Panc1 (cell line): ENCODE measurements around the gene BOC. TPM values are rescaled to one million over a fixed set of nuclear protein-coding genes. Genes with fewer than 3 reads are reported as not detected.

Source experiments
- ATAC-seq: fragments of 200-7000 bp; cut with Tn5 transposase; 2 replicates; pipeline ENCODE4 v1.9.1; 2020; ENCODE audit warnings: mild to moderate bottlenecking, moderate library complexity
- BruUV-seq: library from RNA; stranded (reverse); fragments of 400-500 nt; replicated peaks from 2 replicates; lab custom pipeline; 2021; lab: Mats Ljungman, UMichigan
- CTCF ChIA-PET: fragments of 300-600 bp; sonication (Branson Sonifier 250); formaldehyde crosslinking; loops from one replicate; lab custom pipeline; 2022; ENCODE audit warnings: antibody characterized with exemption; lab: Charles Lee
- POLR2A ChIA-PET: fragments of 300-600 bp; sonication (Branson Sonifier 250); formaldehyde crosslinking; loops from one replicate; lab custom pipeline; 2022; ENCODE audit warnings: antibody characterized with exemption; lab: Charles Lee
- DNase-seq: peaks from one replicate; pipeline ENCODE4 v3.0.0-alpha.2; 2010; ENCODE audit warnings: low read depth, low spot score
- H3K27ac ChIP-seq: 2 replicates; pipeline ENCODE4 v1.5.1; 2011; ENCODE audit warnings: mild to moderate bottlenecking, low read length, inconsistent platforms
- H3K27me3 ChIP-seq: fragments of 200-500 bp; sonication (Bioruptor generic); 2 replicates; pipeline ENCODE4 v1.6.0; 2014; ENCODE audit warnings: low read length, inconsistent platforms; ENCODE audit not compliant: control insufficient read depth, insufficient read depth
- H3K36me3 ChIP-seq: fragments of 200-500 bp; sonication (Bioruptor generic); 2 replicates; pipeline ENCODE4 v1.5.1; 2014; ENCODE audit warnings: inconsistent platforms, mild to moderate bottlenecking, low read length, moderate library complexity; ENCODE audit not compliant: control insufficient read depth, insufficient read depth
- H3K4me1 ChIP-seq: 2 replicates; pipeline ENCODE4 v1.5.1; 2011; ENCODE audit warnings: inconsistent platforms, mild to moderate bottlenecking, low read length, moderate library complexity; ENCODE audit not compliant: control insufficient read depth, insufficient read depth
- H3K4me3 ChIP-seq, 2 experiments: 2 replicates each; pipeline ENCODE4 v1.5.1; 2011 to 2012; ENCODE audit warnings: low read depth in 2 of 2, low read length in 2 of 2, mild to moderate bottlenecking in 2 of 2, inconsistent platforms in 1 of 2, moderate library complexity in 1 of 2
- H3K9me3 ChIP-seq: fragments of 200-500 bp; sonication (Bioruptor generic); 2 replicates; pipeline ENCODE4 v1.5.1; 2014; ENCODE audit warnings: low read depth, mild to moderate bottlenecking, inconsistent platforms, low read length, moderate library complexity; ENCODE audit not compliant: control insufficient read depth, insufficient read depth
- POLR2AphosphoS5 ChIP-seq: IDR thresholded peaks from 2 replicates; pipeline ENCODE4 v1.6.1; 2012; ENCODE audit warnings: mild to moderate bottlenecking, low read depth, low read length, moderate library complexity
- SIN3A ChIP-seq: IDR thresholded peaks from 2 replicates; pipeline ENCODE4 v1.6.1; 2012; ENCODE audit warnings: low read depth, mild to moderate bottlenecking, low read length, moderate library complexity, borderline replicate concordance; ENCODE audit not compliant: insufficient read depth
- TCF7L2 ChIP-seq: IDR thresholded peaks from 2 replicates; pipeline ENCODE4 v1.6.1; 2011; ENCODE audit warnings: mild to moderate bottlenecking, low read depth, low read length, inconsistent platforms
- in situ Hi-C: cut with HindIII; loops from 2 replicates; pipeline ENCODE4 v1.10.0; 2016; ENCODE audit warnings: low sequenced_read_pairs, low pct_unique_long_range_greater_than_20kb
- intact Hi-C: fragments of 100-400 bp; cut with micrococcal nuclease; formaldehyde crosslinking; loops from one replicate; pipeline ENCODE4 v1.10.0; 2022; ENCODE audit not compliant: unreplicated experiment
- total RNA-seq: library from RNA; stranded (reverse); gene quantifications from one replicate; pipeline ENCODE4 v1.2.1, GENCODE V29; 2021; ENCODE audit not compliant: unreplicated experiment
- TF ChIP-seq, protein P1 (sequence below), 2 experiments: IDR thresholded peaks; 2 replicates each; pipeline ENCODE4 v1.6.1; 2011 to 2012; ENCODE audit warnings: low read depth in 2 of 2, control low read depth in 1 of 2, low read length in 1 of 2, mild to moderate bottlenecking in 1 of 2, moderate library complexity in 1 of 2; ENCODE audit not compliant: insufficient read depth in 1 of 2
- TF ChIP-seq, protein P2 (sequence below): fragments of 450-650 bp; IDR thresholded peaks from 2 replicates; pipeline ENCODE4 v1.5.1; 2017; ENCODE audit warnings: mild to moderate bottlenecking

The BOC gene
- total RNA-seq, 1 experiment from 2014 or later, result 0.33 TPM

DNA sequence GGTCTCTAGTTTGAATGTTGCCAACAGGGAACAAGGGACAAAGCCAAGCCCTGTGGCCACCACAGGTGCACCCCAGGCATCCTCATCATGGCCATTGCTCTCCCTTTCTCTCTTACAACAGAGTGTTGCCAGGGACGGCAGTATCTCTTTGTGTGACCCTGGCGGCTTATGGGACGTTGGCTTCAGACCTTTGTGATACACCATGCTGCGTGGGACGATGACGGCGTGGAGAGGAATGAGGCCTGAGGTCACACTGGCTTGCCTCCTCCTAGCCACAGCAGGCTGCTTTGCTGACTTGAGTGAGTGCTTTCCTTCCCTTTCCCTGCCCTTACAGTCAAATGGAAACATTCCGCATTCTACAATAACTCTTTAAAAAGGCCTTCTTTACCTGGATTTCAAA lies 38.2 kb downstream of the BOC start:
- Histone ChIP-seq H3K4me3 (no peak overlapping the region), H3K9me3 (no peaks in the 10 kb centered on the region), H3K27ac (no peak overlapping the region), H3K27me3 (peaks cover 4% of the 10 kb centered on the region; the same call in 1 of the 2 replicates), H3K4me1 (no peaks in the 10 kb centered on the region), H3K36me3 (no peaks in the 10 kb centered on the region)
- ATAC-seq (no peak), DNase-seq (no peak)
- ChIA-PET CTCF (no interaction called here), POLR2A (no interaction called here)
- BruUV-seq, result no TSS peak
- in situ Hi-C loops (no loop called here), intact Hi-C loops (no loop called here)
- no peak for TF ChIP-seq SIN3A
- no peak for TF ChIP-seq POLR2AphosphoS5
- TF ChIP-seq, protein P1, sequence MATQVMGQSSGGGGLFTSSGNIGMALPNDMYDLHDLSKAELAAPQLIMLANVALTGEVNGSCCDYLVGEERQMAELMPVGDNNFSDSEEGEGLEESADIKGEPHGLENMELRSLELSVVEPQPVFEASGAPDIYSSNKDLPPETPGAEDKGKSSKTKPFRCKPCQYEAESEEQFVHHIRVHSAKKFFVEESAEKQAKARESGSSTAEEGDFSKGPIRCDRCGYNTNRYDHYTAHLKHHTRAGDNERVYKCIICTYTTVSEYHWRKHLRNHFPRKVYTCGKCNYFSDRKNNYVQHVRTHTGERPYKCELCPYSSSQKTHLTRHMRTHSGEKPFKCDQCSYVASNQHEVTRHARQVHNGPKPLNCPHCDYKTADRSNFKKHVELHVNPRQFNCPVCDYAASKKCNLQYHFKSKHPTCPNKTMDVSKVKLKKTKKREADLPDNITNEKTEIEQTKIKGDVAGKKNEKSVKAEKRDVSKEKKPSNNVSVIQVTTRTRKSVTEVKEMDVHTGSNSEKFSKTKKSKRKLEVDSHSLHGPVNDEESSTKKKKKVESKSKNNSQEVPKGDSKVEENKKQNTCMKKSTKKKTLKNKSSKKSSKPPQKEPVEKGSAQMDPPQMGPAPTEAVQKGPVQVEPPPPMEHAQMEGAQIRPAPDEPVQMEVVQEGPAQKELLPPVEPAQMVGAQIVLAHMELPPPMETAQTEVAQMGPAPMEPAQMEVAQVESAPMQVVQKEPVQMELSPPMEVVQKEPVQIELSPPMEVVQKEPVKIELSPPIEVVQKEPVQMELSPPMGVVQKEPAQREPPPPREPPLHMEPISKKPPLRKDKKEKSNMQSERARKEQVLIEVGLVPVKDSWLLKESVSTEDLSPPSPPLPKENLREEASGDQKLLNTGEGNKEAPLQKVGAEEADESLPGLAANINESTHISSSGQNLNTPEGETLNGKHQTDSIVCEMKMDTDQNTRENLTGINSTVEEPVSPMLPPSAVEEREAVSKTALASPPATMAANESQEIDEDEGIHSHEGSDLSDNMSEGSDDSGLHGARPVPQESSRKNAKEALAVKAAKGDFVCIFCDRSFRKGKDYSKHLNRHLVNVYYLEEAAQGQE (IDR thresholded peaks at IDR 0.05; ENCODE audit: insufficient read depth in 1 of 2, low read depth in 2 of 2, low read length in 1 of 2), result no peak
- no peak for TF ChIP-seq TCF7L2
- TF ChIP-seq, protein P2, sequence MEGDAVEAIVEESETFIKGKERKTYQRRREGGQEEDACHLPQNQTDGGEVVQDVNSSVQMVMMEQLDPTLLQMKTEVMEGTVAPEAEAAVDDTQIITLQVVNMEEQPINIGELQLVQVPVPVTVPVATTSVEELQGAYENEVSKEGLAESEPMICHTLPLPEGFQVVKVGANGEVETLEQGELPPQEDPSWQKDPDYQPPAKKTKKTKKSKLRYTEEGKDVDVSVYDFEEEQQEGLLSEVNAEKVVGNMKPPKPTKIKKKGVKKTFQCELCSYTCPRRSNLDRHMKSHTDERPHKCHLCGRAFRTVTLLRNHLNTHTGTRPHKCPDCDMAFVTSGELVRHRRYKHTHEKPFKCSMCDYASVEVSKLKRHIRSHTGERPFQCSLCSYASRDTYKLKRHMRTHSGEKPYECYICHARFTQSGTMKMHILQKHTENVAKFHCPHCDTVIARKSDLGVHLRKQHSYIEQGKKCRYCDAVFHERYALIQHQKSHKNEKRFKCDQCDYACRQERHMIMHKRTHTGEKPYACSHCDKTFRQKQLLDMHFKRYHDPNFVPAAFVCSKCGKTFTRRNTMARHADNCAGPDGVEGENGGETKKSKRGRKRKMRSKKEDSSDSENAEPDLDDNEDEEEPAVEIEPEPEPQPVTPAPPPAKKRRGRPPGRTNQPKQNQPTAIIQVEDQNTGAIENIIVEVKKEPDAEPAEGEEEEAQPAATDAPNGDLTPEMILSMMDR, result no peak

DNA sequence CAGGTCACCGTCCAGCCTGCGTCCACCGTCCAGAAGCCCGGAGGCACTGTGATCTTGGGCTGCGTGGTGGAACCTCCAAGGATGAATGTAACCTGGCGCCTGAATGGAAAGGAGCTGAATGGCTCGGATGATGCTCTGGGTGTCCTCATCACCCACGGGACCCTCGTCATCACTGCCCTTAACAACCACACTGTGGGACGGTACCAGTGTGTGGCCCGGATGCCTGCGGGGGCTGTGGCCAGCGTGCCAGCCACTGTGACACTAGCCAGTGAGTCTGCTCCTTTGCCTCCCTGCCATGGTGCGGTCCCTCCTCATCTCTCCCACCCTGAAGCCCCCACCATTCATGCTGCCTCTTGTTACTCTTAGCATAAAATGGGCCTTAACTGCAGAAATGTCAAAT lies 39.2 kb downstream of the BOC start:
- intact Hi-C loops (no loop called here), in situ Hi-C loops (no loop called here)
- Histone ChIP-seq H3K4me3 (no peak overlapping the region), H3K36me3 (no peaks in the 10 kb centered on the region), H3K27me3 (peaks cover 4% of the 10 kb centered on the region; the same call in 1 of the 2 replicates), H3K9me3 (no peaks in the 10 kb centered on the region), H3K27ac (no peak overlapping the region), H3K4me1 (no peaks in the 10 kb centered on the region)
- no peak for ATAC-seq
- POLR2A ChIA-PET, result interaction anchor here (0.5 kb wide), 1 partner anchor 639 kb away, joined by 8 read pairs; no protein-coding TSS in a partner anchor
- TF ChIP-seq SIN3A, result no peak
- TF ChIP-seq, protein P2, result no peak
- TF ChIP-seq TCF7L2, result no peak
- TF ChIP-seq, protein P1 (IDR thresholded peaks at IDR 0.05; ENCODE audit: insufficient read depth in 1 of 2, low read depth in 2 of 2, low read length in 1 of 2), result no peak
- TF ChIP-seq POLR2AphosphoS5, result no peak
- CTCF ChIA-PET, result no interaction called here
- no TSS peak for BruUV-seq
- DNase-seq, result no peak
